HEK293T (cell line): Measurements from ENCODE around the gene ZNF536.

Source experiments
- CTCF ChIA-PET: fragments of 350-600 bp; formaldehyde crosslinking; extraction: SDS; loops from one replicate; lab custom pipeline; 2021; ENCODE audit warnings: antibody characterized with exemption, inconsistent platforms; lab: Yijun Ruan, JAX
- POLR2A ChIA-PET: fragments of 350-600 bp; formaldehyde crosslinking; extraction: SDS; loops from one replicate; lab custom pipeline; 2020; ENCODE audit warnings: antibody characterized with exemption, inconsistent platforms; lab: Yijun Ruan, JAX
- DNase-seq: peaks from one replicate; pipeline ENCODE4 v3.0.0; 2012; ENCODE audit warnings: mixed read lengths; ENCODE audit errors: extremely low spot score
- ARNT ChIP-seq: fragments of 450-650 bp; IDR thresholded peaks from 2 replicates; pipeline ENCODE4 v1.6.1; 2017; ENCODE audit warnings: mild to moderate bottlenecking
- BHLHE40 ChIP-seq: fragments of 450-650 bp; IDR thresholded peaks from 2 replicates; pipeline ENCODE4 v1.6.1; 2016; ENCODE audit warnings: mild to moderate bottlenecking, moderate library complexity, borderline replicate concordance
- CTBP1 ChIP-seq: fragments of 450-650 bp; IDR thresholded peaks from 2 replicates; pipeline ENCODE4 v1.6.1; 2016; ENCODE audit warnings: borderline replicate concordance
- ELF4 ChIP-seq: fragments of 450-650 bp; IDR thresholded peaks from 2 replicates; pipeline ENCODE4 v1.6.1; 2017; ENCODE audit warnings: antibody characterized with exemption
- FOXA1 ChIP-seq: fragments of 450-650 bp; IDR thresholded peaks from 2 replicates; pipeline ENCODE4 v1.6.1; 2016; ENCODE audit warnings: mild to moderate bottlenecking
- FOXK2 ChIP-seq: fragments of 450-650 bp; IDR thresholded peaks from 2 replicates; pipeline ENCODE4 v1.6.1; 2016; ENCODE audit warnings: mild to moderate bottlenecking
- FOXM1 ChIP-seq: fragments of 450-650 bp; IDR thresholded peaks from 2 replicates; pipeline ENCODE4 v1.6.1; 2017; ENCODE audit warnings: mild to moderate bottlenecking, borderline replicate concordance
- HDGF ChIP-seq: fragments of 450-650 bp; IDR thresholded peaks from 2 replicates; pipeline ENCODE4 v1.6.1; 2017; ENCODE audit warnings: antibody characterized with exemption, borderline replicate concordance
- L3MBTL2 ChIP-seq: fragments of 450-650 bp; conservative IDR thresholded peaks from 2 replicates; pipeline ENCODE4 v1.6.1; 2016; ENCODE audit warnings: mild to moderate bottlenecking
- LEF1 ChIP-seq: fragments of 450-650 bp; IDR thresholded peaks from 2 replicates; pipeline ENCODE4 v1.6.1; 2017; ENCODE audit warnings: mild to moderate bottlenecking, borderline replicate concordance
- NFRKB ChIP-seq: fragments of 450-650 bp; IDR thresholded peaks from 2 replicates; pipeline ENCODE4 v1.6.1; 2016; ENCODE audit warnings: mild to moderate bottlenecking, moderate library complexity
- PKNOX1 ChIP-seq: fragments of 450-650 bp; IDR thresholded peaks from 2 replicates; pipeline ENCODE4 v1.6.1; 2016
- SP1 ChIP-seq: fragments of 450-650 bp; IDR thresholded peaks from 2 replicates; pipeline ENCODE4 v1.6.1; 2017
- SUZ12 ChIP-seq: fragments of 450-650 bp; IDR thresholded peaks from 2 replicates; pipeline ENCODE4 v1.6.1; 2016; ENCODE audit warnings: mild to moderate bottlenecking
- TARDBP ChIP-seq: fragments of 450-650 bp; IDR thresholded peaks from 2 replicates; pipeline ENCODE4 v1.6.1; 2016
- ZNF384 ChIP-seq: fragments of 450-650 bp; IDR thresholded peaks from 2 replicates; pipeline ENCODE4 v1.6.1; 2016

ZNF536 gene

GRCh38 chr19:30430206-30430734 is 58.1 kb downstream of the ZNF536 start:
- no peak for DNase-seq
- ChIA-PET POLR2A (no interaction called here), CTCF (no interaction called here)
- TF ChIP-seq SP1: no peak
- TF ChIP-seq FOXM1: no peak
- TF ChIP-seq NFRKB: no peak
- no peak for TF ChIP-seq CTBP1
- TF ChIP-seq FOXA1: no peak
- TF ChIP-seq SUZ12: no peak

GRCh38 chr19:30431591-30431990 is 59.4 kb downstream of the ZNF536 start:
- POLR2A ChIA-PET: no interaction called here
- no peak for DNase-seq
- CTCF ChIA-PET: no interaction called here
- no peak for TF ChIP-seq FOXK2
- no peak for TF ChIP-seq PKNOX1
- TF ChIP-seq BHLHE40: no peak
- no peak for TF ChIP-seq SUZ12
- TF ChIP-seq CTBP1: no peak
- no peak for TF ChIP-seq FOXA1
- no peak for TF ChIP-seq L3MBTL2
- TF ChIP-seq NFRKB: no peak
- TF ChIP-seq LEF1: no peak
- TF ChIP-seq FOXM1: no peak
- no peak for TF ChIP-seq SP1
- TF ChIP-seq ELF4: no peak
- TF ChIP-seq ZNF384: no peak
- no peak for TF ChIP-seq ARNT
- TF ChIP-seq HDGF: no peak
- TF ChIP-seq TARDBP: no peak

- ChIA-PET POLR2A (no interaction called here), CTCF (no interaction called here)
These were observed 62.8 kb downstream of the ZNF536 start for GRCh38 chr19:30434797-30435594.

GRCh38 chr19:30437869-30438268 is 65.7 kb downstream of the ZNF536 start:
- ChIA-PET POLR2A (no interaction called here), CTCF (no interaction called here)
- TF ChIP-seq BHLHE40: no peak
- TF ChIP-seq FOXK2: no peak
- no peak for TF ChIP-seq CTBP1
- no peak for TF ChIP-seq NFRKB
- no peak for TF ChIP-seq FOXM1
- no peak for TF ChIP-seq HDGF
- DNase-seq: no peak

More at GRCh38 chr19:30434797-30435594, 62.8 kb downstream of the ZNF536 start:
- TF ChIP-seq FOXM1: no peak
- peak; percentile 40; the same call in 1 of the 2 replicates for TF ChIP-seq CTBP1
- TF ChIP-seq NFRKB: no peak
- TF ChIP-seq TARDBP: no peak
- no peak for DNase-seq

- TF ChIP-seq FOXK2 (no peak), FOXM1 (no peak)
- ChIA-PET POLR2A (no interaction called here), CTCF (no interaction called here)
- no peak for DNase-seq
These were observed 67.1 kb downstream of the ZNF536 start for GRCh38 chr19:30439310-30439709.

GRCh38 chr19:30441011-30441410 is 68.8 kb downstream of the ZNF536 start:
- TF ChIP-seq FOXA1 (no peak), CTBP1 (no peak)
- POLR2A ChIA-PET: no interaction called here
- CTCF ChIA-PET: interaction anchor here (1.1 kb wide), 1 partner anchor 35 kb away, joined by 3 read pairs; no protein-coding TSS in a partner anchor
- DNase-seq: no peak

GRCh38 chr19:30442674-30443073 is 70.5 kb downstream of the ZNF536 start:
- no peak for TF ChIP-seq TARDBP
- no peak for TF ChIP-seq LEF1
- no peak for TF ChIP-seq SP1
- no peak for TF ChIP-seq L3MBTL2
- POLR2A ChIA-PET: no interaction called here

GRCh38 chr19:30443531-30444252 is 71.5 kb downstream of the ZNF536 start:
- ChIA-PET CTCF (no interaction called here), POLR2A (no interaction called here)
- DNase-seq: no peak
- TF ChIP-seq FOXA1 (no peak), SP1 (no peak), NFRKB (no peak), FOXM1 (no peak), ZNF384 (no peak), ARNT (no peak), L3MBTL2 (no peak), FOXK2 (no peak), HDGF (no peak), PKNOX1 (no peak)

More at GRCh38 chr19:30442674-30443073, 70.5 kb downstream of the ZNF536 start:
- CTCF ChIA-PET: no interaction called here
- no peak for DNase-seq
